NCI-H187 treated with DMSO at 0.1 percent for 48 hours (cell line): ENCODE measurements around the gene CFHR1.

Source experiments
- DNase-seq: peaks from one replicate; lab custom pipeline; 2025; lab: John Stamatoyannopoulos, UW

CFHR1 gene

GRCh38 chr1:196877964-196878363 is 58.4 kb downstream of the CFHR1 start:
- no peak for DNase-seq
